OCI-LY1 (cell line): ENCODE results near the gene NTF3.

ENCODE experiments used
- CTCF ChIP-seq: fragments of 200-600 bp; sonication (generic), shearing (Covaris generic); IDR thresholded peaks from 2 replicates; pipeline ENCODE4 v1.5.1; 2017; ENCODE audit warnings: mild to moderate bottlenecking, antibody characterized with exemption, low read length, moderate library complexity, mixed read lengths
- EZH2 ChIP-seq: fragments of 200-600 bp; sonication (generic), shearing (Covaris generic); IDR thresholded peaks from 2 replicates; pipeline ENCODE4 v1.8.0; 2017; ENCODE audit warnings: borderline replicate concordance, mixed run types, mild to moderate bottlenecking, antibody characterized with exemption, low read length, moderate library complexity, mixed read lengths

GRCh38 chr12:5473783-5474116 lies 41.8 kb downstream of the NTF3 start:
- TF ChIP-seq EZH2 (no peak), CTCF (no peak)
